Kasumi-1 (cell line): ENCODE data around the gene NPR2.

Source experiments
- DNase-seq, 2 experiments: peaks; one replicate each; lab custom pipeline; 2025; lab: John Stamatoyannopoulos, UW

Gene NPR2

GRCh38 chr9:35800530-35800929 lies 9.1 kb downstream of the NPR2 start:
- no peak for DNase-seq

- DNase-seq: no peak
Measured at GRCh38 chr9:35801328-35802128, 10.1 kb downstream of the NPR2 start.

DNA sequence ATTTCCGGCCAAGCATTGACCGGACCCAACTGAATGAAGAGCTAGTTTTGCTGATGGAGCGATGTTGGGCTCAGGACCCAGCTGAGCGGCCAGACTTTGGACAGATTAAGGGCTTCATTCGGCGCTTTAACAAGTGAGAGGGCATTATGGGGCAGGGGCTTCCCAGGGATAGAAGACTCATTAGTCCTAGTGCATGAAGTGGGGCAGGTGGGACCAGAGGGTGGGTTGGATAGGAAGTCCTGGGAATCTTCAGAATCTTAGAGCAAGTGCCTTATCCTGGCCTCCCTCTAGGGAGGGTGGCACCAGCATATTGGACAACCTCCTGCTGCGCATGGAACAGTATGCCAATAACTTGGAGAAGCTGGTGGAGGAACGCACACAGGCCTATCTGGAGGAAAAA lies 14.7 kb downstream of the NPR2 start:
- no peak for DNase-seq

GRCh38 chr9:35808433-35808832 lies 17.0 kb downstream of the NPR2 start:
- DNase-seq: no peak

DNA sequence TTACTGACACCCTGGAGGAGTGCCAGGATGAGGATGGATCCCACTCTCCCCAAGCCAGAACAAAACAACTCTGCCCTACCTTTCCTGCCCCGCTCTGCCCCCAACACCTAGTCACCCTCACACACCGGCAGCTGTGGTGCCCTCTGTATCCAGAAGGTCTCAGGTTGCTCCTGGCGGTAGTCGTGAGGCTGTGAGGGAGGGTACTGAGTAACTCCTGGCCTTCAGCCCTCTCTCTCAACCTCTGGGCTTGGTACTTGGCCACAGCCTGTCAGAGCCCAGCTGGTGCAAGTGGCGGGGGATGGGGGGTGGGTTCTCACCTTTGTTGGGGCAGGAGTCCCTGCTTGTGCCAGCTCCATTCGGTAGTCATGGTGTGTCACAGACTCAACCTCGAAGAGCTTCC lies 18.7 kb downstream of the NPR2 start:
- no peak for DNase-seq

GRCh38 chr9:35811381-35812024 lies 20.1 kb downstream of the NPR2 start:
- DNase-seq: no peak

DNA sequence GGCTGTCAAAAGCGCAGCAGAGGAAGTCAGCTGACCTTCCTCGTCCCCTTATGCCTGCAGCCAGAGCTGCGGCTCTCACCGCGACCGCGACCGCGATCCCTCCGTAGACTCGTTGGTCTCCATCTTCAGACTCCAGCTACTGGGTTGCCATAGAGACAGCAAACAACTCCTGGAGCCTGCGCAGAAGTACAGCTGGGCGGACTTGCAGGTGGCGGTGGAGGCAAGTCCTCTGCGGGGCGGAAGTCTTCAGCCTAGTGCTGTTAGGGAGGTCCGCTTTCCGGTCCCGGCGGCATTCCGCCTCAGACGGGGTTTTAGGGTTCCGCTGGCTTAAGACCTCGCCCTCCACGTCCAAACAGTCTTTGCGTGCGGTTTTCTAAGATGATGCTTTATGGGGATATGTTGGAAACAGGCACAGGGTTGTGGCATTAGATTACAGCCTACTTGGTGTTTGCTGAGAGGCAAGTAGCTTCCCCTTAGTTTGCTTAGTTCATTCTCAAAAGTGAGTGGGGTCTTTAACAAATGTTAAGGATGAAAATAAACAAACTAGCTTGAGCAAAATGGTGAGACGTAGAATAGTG lies 20.7 kb downstream of the NPR2 start, which contains the start of gene SPAG8:
Gene SPAG8, minus strand, starts transcription at position 238 of the 578 bp plus-strand sequence. Its CDS starts 115 bp downstream, at position 123.
- peak; percentile 97 to 98 for DNase-seq

DNA sequence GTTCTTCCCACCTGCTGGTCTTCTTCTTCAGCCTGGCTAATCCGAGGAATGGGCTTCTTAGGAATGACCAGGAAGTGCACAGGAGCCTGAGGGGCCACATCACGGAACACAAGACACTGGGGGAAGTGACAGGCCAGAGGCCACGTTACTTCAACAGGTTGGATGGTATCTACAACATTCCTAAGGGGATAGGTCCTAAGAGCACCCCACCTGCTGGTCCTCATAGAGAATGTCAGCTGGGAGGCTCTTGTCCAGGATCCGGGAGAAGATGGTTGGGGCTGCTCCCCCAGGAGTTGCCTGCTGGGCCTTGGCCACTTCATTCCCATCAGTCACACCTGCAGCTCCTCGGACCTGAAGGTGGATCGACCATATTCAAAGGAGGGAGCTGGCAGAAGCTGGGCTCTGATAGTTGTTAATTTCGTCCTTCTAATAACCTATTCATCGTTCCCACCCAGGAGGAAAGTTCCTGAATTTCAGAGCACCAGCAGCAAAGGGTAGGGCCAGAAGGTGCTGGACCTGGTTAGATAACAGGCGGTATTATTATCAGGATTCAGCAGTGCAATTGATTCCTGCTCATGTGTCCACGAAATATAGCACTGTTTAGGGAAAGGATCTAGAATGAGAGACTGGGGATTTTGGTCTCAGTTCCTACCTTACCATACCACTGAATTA lies 22.2 kb downstream of the NPR2 start:
- no peak for DNase-seq

DNA sequence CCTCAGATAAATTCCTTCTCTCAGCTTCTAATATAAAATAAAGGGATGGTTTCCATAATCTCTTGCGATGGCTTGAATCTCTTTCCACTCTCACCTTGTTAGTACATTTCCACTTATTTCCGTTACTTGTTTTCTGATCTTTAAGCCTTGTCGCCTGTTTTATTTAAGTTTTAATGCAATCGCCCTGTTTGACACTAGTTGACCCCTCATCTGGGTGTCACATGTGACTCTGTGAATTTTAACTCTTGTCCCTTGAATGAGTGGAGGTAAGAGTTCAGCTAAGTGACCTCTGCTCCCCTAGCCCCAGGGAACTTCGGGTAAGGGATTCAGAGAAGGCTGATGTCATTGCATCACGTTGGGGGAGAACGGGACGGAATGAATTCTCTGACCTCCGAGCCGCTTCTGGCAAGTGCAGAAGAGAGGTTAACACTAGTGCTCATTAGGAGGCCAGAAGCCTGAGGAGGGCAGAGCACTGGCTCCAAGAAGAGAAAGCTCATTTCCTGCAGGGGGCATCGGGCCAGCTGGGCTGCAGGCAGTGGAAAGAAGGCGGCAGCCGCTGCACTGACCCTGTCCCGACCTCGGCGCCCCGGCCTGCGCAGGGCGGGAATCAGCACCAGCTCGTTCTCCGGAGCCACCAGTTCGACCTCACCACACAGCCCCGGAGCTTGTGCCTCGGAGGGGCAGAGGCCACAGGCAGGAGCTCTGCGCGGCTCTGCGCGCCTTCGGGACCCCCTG lies 22.9 kb downstream of the NPR2 start:
- DNase-seq: peak; percentile 41 to 51

DNA sequence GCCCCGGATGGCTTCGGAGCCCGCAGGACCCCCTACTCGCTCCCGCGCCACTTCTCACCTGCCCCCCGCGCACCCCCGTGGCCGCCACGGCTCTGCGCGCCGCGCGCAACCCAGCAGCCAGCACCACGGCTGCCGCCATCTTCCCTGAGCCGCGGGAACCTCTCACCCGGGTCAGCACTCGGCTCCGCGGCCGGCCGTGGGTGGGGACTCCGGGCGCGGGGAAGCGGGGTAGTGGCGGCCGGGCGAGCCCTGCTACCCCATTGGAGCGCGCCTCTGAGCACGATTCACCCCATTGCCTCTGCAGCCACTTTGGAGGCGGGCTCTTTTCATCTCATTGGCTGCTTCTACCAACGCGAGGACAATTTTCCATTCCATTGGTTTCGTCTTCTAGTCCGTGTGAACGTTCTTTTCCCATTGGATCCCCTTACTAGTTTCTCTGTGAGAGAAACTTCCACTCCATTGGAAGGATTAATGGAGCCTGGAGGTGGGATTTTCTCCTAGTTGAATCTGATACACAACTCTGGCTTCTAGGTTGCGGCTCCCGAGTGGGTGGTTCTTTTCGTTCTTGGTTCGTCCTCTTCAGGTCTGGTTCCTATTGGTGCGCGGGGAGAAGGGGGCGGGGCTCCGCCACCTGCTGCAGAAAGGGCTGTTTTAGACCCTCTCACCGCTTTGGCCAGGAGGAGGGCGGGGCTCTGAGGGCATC lies 23.6 kb downstream of the NPR2 start, which contains the start of gene HINT2:
Gene HINT2, minus strand, starts transcription at position 202 of the 703 bp plus-strand sequence. Its CDS starts 63 bp downstream, at position 139.
- DNase-seq: peak; percentile 98 to 100

GRCh38 chr9:35816708-35817107 lies 25.3 kb downstream of the NPR2 start:
- peak in 1 of 2 experiments; percentile 34 for DNase-seq

DNA sequence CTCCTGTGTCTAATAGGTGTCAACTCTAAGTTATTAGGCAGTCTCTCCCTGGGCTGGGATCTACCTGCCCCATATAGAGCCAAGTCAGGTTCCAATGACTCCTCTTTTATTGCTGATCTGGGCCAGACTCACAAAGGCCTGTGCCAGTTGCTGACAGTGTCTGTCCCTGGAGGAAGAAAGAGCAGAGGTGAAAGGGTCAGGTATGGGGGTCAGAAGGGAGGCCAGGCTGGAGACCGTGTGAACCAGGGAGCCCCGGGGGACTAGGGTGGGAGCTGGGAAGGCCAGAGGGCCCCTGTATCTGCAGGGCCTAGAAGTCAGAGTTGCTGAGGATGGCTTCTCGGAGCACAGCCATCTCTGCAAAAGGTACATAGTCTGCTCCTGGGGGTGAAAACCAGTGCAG lies 26.9 kb downstream of the NPR2 start:
- DNase-seq: no peak

DNA sequence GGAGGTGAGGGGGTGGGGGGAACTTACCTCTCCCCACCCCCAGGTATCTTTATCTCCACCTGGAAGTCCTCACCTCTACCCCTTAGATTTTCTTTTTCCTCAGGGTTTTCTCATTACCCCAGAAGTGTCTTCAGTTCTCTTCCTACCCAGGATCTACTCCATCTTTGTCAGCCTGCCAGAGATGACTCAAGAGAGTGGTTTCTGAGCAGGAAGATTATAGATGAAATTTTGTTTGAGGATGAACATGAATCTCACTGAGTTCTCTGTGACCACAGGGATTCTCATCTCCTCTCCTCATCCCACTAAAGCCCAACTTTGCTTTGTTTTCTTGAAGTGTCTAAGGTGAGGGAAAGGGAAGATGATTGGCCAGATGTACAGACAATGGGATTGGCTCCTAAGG lies 28.7 kb downstream of the NPR2 start:
- DNase-seq: no peak

- DNase-seq: no peak
Measured at GRCh38 chr9:35822926-35823325, 31.5 kb downstream of the NPR2 start.

GRCh38 chr9:35826071-35826701 lies 34.8 kb downstream of the NPR2 start:
- DNase-seq: peak; percentile 81 to 83

DNA sequence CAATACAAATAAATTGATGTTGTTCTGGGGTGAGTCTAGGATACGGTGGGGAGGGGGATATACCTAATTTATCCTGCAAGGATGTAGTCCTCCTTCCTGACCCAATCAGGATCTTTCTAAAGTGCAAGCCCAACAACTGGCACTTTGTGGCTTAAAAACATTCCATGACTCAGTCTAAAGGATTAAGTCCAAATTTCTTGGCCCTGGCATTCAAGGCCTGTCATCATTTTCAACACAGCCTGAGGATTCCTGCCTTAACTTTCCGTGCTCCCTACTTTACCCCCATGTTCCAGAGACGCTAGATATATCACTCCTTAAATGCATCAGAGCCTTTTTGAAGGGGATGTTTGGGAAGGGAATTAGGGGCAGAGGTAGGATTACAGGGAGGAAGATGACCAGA lies 36.1 kb downstream of the NPR2 start:
- DNase-seq: no peak

DNA sequence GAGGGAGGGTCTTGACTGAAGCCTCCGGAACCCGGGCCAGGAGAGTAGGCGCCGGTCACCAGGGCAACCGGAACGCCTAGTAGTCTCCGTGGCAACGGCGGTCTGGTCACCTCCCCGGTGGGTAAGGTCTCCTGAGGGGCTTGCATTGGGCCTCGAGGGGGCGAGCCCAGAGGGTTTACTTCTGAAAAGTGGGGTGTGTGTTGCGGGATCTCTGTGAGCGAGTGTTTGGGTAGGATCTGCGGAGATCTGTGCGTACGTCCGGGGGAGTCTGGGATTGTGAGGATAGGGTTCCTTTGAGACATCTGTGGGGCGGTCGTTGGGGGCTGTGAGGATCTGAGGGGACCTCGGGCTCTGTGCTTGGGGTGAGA lies 37.3 kb downstream of the NPR2 start, which contains the start of gene FAM221B:
Gene FAM221B, minus strand, starts transcription at position 17 of the 368 bp plus-strand sequence. CDS start 2,571 bp downstream, outside the sequence.
- DNase-seq: no peak

- peak; percentile 75 to 80 for DNase-seq
Measured at GRCh38 chr9:35829084-35829763, 37.8 kb downstream of the NPR2 start, which contains the start of gene TMEM8B. Gene TMEM8B (plus strand): TSS chr9:35829228. CDS start chr9:35829448, 220 bp downstream.

GRCh38 chr9:35829764-35830096 lies 38.3 kb downstream of the NPR2 start:
- no peak for DNase-seq

DNA sequence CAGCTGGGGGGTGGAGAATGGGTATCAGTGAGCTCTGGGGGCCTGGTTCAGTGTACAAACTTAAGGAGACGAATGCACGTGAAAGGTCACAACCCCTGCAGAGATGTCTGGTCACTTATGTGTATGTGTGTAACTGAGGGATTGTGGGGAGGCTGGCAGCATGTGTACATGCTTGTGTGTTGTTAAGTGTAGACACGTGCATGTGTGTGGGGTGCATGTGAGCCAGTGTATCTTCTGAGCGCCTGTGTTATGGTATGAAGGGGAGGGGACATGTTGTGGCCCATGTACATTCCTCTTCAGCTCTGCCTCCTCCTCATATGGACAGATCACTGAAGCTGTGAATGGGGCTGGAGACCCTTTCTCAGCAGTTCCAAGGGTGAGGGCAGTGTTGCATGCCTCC lies 39.6 kb downstream of the NPR2 start:
- no peak for DNase-seq
